SK-N-SH (cell line): ENCODE results near the gene RHOA. TPM values are rescaled to one million over a fixed set of nuclear protein-coding genes. Genes with fewer than 3 reads are reported as not detected.

Experiments used
- CTCF ChIA-PET: fragments of 300-600, 350-600 bp; formaldehyde crosslinking; extraction: SDS; loops from one replicate; lab custom pipeline; 2021; lab: Yijun Ruan, JAX
- POLR2A ChIA-PET: fragments of 350-600 bp; sonication (Branson Sonifier 250); formaldehyde crosslinking; extraction: SDS; loops from one replicate; lab custom pipeline; 2020; ENCODE audit warnings: antibody characterized with exemption, inconsistent platforms; lab: Yijun Ruan, JAX
- DNase-seq: peaks from one replicate; pipeline ENCODE4 v3.0.0; 2012
- H2AFZ ChIP-seq: fragments of 200-600 bp; sonication (generic); 2 replicates; pipeline ENCODE4 v1.8.1; 2016; ENCODE audit warnings: antibody characterized with exemption, mild to moderate bottlenecking, low read depth
- H3F3A ChIP-seq: fragments of 200-600 bp; sonication (generic); replicated peaks from 2 replicates; pipeline ENCODE3; 2016; ENCODE audit warnings: antibody characterized with exemption, mild to moderate bottlenecking; ENCODE audit not compliant: insufficient read depth
- H3K27ac ChIP-seq, 2 experiments: fragments of 200-500 bp in 1 of 2; fragments of 200-600 bp in 1 of 2; sonication (Bioruptor generic) in 1 of 2; sonication (generic), shearing (Covaris generic) in 1 of 2; 2 replicates each; pipeline versions ENCODE4 v1.5.1 to v1.6.1; 2014 to 2016; ENCODE audit warnings: low read depth in 2 of 2, inconsistent platforms in 1 of 2, low read length in 1 of 2, mild to moderate bottlenecking in 1 of 2, mixed read lengths in 1 of 2
- H3K27me3 ChIP-seq: fragments of 200-600 bp; sonication (generic), shearing (Covaris generic); 2 replicates; pipeline ENCODE4 v1.6.1; 2016; ENCODE audit warnings: mixed run types; ENCODE audit not compliant: insufficient read depth
- H3K36me3 ChIP-seq, 2 experiments: fragments of 200-500 bp in 1 of 2; fragments of 200-600 bp in 1 of 2; sonication (Bioruptor generic) in 1 of 2; sonication (generic) in 1 of 2; replicated peaks in 1 of 2; 2 replicates each; pipeline versions ENCODE3 to v1.5.1; 2014 to 2016; ENCODE audit warnings: low read length in 1 of 2, mild to moderate bottlenecking in 1 of 2; ENCODE audit not compliant: insufficient read depth in 2 of 2, control insufficient read depth in 1 of 2
- H3K4me1 ChIP-seq, 2 experiments: fragments of 200-500 bp in 1 of 2; fragments of 200-600 bp in 1 of 2; sonication (Bioruptor generic) in 1 of 2; sonication (generic), shearing (Covaris generic) in 1 of 2; 2 replicates each; pipeline versions ENCODE4 v1.5.1 to v1.6.1; 2014 to 2016; ENCODE audit warnings: low read depth in 1 of 2, low read length in 1 of 2, mixed run types in 1 of 2; ENCODE audit not compliant: insufficient read depth in 2 of 2, control insufficient read depth in 1 of 2
- H3K4me2 ChIP-seq: fragments of 200-600 bp; sonication (generic), shearing (Covaris generic); 2 replicates; pipeline ENCODE4 v1.6.1; 2017; ENCODE audit warnings: mixed run types
- H3K4me3 ChIP-seq, 2 experiments: fragments of 200-500 bp in 1 of 2; fragments of 200-600 bp in 1 of 2; sonication (Bioruptor generic) in 1 of 2; sonication (generic), shearing (Covaris generic) in 1 of 2; 2 replicates each; pipeline versions ENCODE4 v1.5.1 to v1.8.1; 2014 to 2016; ENCODE audit warnings: low read depth in 2 of 2, inconsistent platforms in 1 of 2, low read length in 1 of 2, mild to moderate bottlenecking in 1 of 2, mixed read lengths in 1 of 2, moderate library complexity in 1 of 2
- H3K79me2 ChIP-seq: fragments of 200-600 bp; sonication (generic); 2 replicates; pipeline ENCODE4 v1.8.1; 2017; ENCODE audit warnings: mild to moderate bottlenecking; ENCODE audit not compliant: insufficient read depth
- H3K9ac ChIP-seq: fragments of 200-600 bp; sonication (generic); 2 replicates; pipeline ENCODE4 v1.6.1; 2017; ENCODE audit warnings: mixed run types
- H3K9me2 ChIP-seq: fragments of 200-600 bp; sonication (generic); 2 replicates; pipeline ENCODE4 v1.6.1; 2017; ENCODE audit warnings: mixed run types
- H3K9me3 ChIP-seq: fragments of 200-600 bp; sonication (generic); 2 replicates; pipeline ENCODE4 v1.6.1; 2017; ENCODE audit warnings: mixed run types, mild to moderate bottlenecking, moderate library complexity
- H4K20me1 ChIP-seq: fragments of 200-600 bp; sonication (generic); 2 replicates; pipeline ENCODE4 v1.6.1; 2017; ENCODE audit warnings: mild to moderate bottlenecking, mixed run types; ENCODE audit not compliant: insufficient read depth
- CHD2 ChIP-seq: fragments of 150-350 bp; IDR thresholded peaks from 2 replicates; pipeline ENCODE4 v1.6.1; 2018; ENCODE audit warnings: low read length; ENCODE audit not compliant: partially characterized antibody
- CTCF ChIP-seq: fragments of 200-600 bp; sonication (generic); IDR thresholded peaks from 2 replicates; pipeline ENCODE4 v1.6.1; 2017; ENCODE audit warnings: antibody characterized with exemption, mild to moderate bottlenecking, moderate library complexity
- EZH2phosphoT487 ChIP-seq: fragments of 200-600 bp; sonication (generic); IDR thresholded peaks from 2 replicates; pipeline ENCODE4 v1.6.1; 2017; ENCODE audit warnings: low read depth, mixed run types, mild to moderate bottlenecking, antibody characterized with exemption, moderate library complexity, borderline replicate concordance
- FOSL2 ChIP-seq: IDR thresholded peaks from 2 replicates; pipeline ENCODE4 v1.4.0; 2012; ENCODE audit warnings: low read depth, mild to moderate bottlenecking, moderate library complexity, borderline replicate concordance
- FOXJ3 ChIP-seq: sonication (generic); formaldehyde crosslinking; IDR thresholded peaks from 2 replicates; pipeline ENCODE4 v1.5.1; 2020; ENCODE audit warnings: mild to moderate bottlenecking, missing genetic modification reagents
- FOXM1 ChIP-seq: IDR thresholded peaks from 2 replicates; pipeline ENCODE4 v1.4.0; 2012; ENCODE audit warnings: low read depth, mild to moderate bottlenecking
- GABPA ChIP-seq: IDR thresholded peaks from 2 replicates; pipeline ENCODE4 v1.4.0; 2012; ENCODE audit warnings: low read depth, mild to moderate bottlenecking
- GATA2 ChIP-seq: sonication (generic); formaldehyde crosslinking; IDR thresholded peaks from 2 replicates; pipeline ENCODE4 v1.5.0; 2020; ENCODE audit warnings: mild to moderate bottlenecking, missing genetic modification reagents
- MAX ChIP-seq: IDR thresholded peaks from 2 replicates; pipeline ENCODE4 v1.4.0; 2012; ENCODE audit warnings: low read depth
- MEF2A ChIP-seq: IDR thresholded peaks from 2 replicates; pipeline ENCODE4 v1.4.0; 2012; ENCODE audit warnings: low read depth, borderline replicate concordance
- MXI1 ChIP-seq: IDR thresholded peaks from 2 replicates; pipeline ENCODE4 v1.6.1; 2012; ENCODE audit warnings: mild to moderate bottlenecking, low read depth, low read length, improper control_type of control experiment
- NFIC ChIP-seq: IDR thresholded peaks from 2 replicates; pipeline ENCODE4 v1.4.0; 2012; ENCODE audit warnings: borderline replicate concordance
- NRF1 ChIP-seq: IDR thresholded peaks from 2 replicates; pipeline ENCODE4 v1.6.1; 2012; ENCODE audit warnings: low read depth, mild to moderate bottlenecking, low read length
- PBX3 ChIP-seq: IDR thresholded peaks from 2 replicates; pipeline ENCODE4; 2012
- POLR2AphosphoS5 ChIP-seq: IDR thresholded peaks from 2 replicates; pipeline ENCODE4 v1.6.1; 2012; ENCODE audit warnings: low read depth, low read length
- RAD21 ChIP-seq: IDR thresholded peaks from 2 replicates; pipeline ENCODE4 v1.6.1; 2012; ENCODE audit warnings: mild to moderate bottlenecking, low read length
- RCOR1 ChIP-seq: fragments of 150-350 bp; IDR thresholded peaks from 2 replicates; pipeline ENCODE4 v1.6.1; 2017; ENCODE audit warnings: antibody characterized with exemption, low read length
- RFX5 ChIP-seq: IDR thresholded peaks from 2 replicates; pipeline ENCODE4 v1.6.1; 2012; ENCODE audit warnings: mild to moderate bottlenecking, improper control_type of control experiment, low read length
- RXRA ChIP-seq: IDR thresholded peaks from 2 replicates; pipeline ENCODE4 v1.4.0; 2012; ENCODE audit warnings: low read depth, mild to moderate bottlenecking, borderline replicate concordance
- SIN3A ChIP-seq: IDR thresholded peaks from 2 replicates; pipeline ENCODE4 v1.6.1; 2012; ENCODE audit warnings: low read depth, mild to moderate bottlenecking, low read length, moderate library complexity, borderline replicate concordance
- TAF1 ChIP-seq: IDR thresholded peaks from 2 replicates; pipeline ENCODE4 v1.6.1; 2012; ENCODE audit warnings: low read depth, mild to moderate bottlenecking, low read length, moderate library complexity, borderline replicate concordance
- TCF12 ChIP-seq: IDR thresholded peaks from 2 replicates; pipeline ENCODE4 v1.4.0; 2012
- TEAD4 ChIP-seq: IDR thresholded peaks from 2 replicates; pipeline ENCODE4 v1.4.0; 2012; ENCODE audit warnings: mild to moderate bottlenecking, borderline replicate concordance; ENCODE audit not compliant: insufficient read depth
- USF1 ChIP-seq: IDR thresholded peaks from 2 replicates; pipeline ENCODE4 v1.4.0; 2012; ENCODE audit warnings: low read depth, borderline replicate concordance
- USF2 ChIP-seq: fragments of 150-350 bp; IDR thresholded peaks from 2 replicates; pipeline ENCODE4 v1.6.1; 2017; ENCODE audit warnings: antibody characterized with exemption, low read length, low read depth, borderline replicate concordance
- YY1 ChIP-seq: IDR thresholded peaks from 2 replicates; pipeline ENCODE4 v1.4.0; 2012; ENCODE audit warnings: low read depth, mild to moderate bottlenecking
- ZBTB33 ChIP-seq: IDR thresholded peaks from 2 replicates; pipeline ENCODE4 v1.4.0; 2012; ENCODE audit warnings: low read depth, borderline replicate concordance
- WGBS: methylation state at CpG from one replicate; pipeline ENCODE4 v1.1.6; 2017; ENCODE audit warnings: low lambda C conversion rate; 5-methylcytosine and 5-hydroxymethylcytosine counted together
- polyA plus RNA-seq, 3 experiments: library from polyadenylated mRNA; depleted of rRNA; stranded (reverse); fragments of >200 nt; gene quantifications; 2 replicates each; pipeline ENCODE4 v1.2.3, GENCODE V29; 2012

RHOA gene
- polyA plus RNA-seq (2012; rRNA removed) = 221 and 312 TPM in 2 replicates
- 300 and 334 TPM in 2 replicates for polyA plus RNA-seq (2012; cell fraction: cytosol; rRNA removed)
- 174 and 183 TPM in 2 replicates for polyA plus RNA-seq (2012; cell fraction: nucleus; rRNA removed)

- ChIA-PET POLR2A (interaction anchor here (0.6 to 2.6 kb wide), 14 partner anchors 9 to 318 kb away, joined by 3 to 10 read pairs (median 3); partner anchors contain the start of genes AMT, DAG1, NICN1 and QRICH1), CTCF (interaction anchor here (0.7 to 1.9 kb wide), 6 partner anchors 37 to 242 kb away, joined by 3 to 5 read pairs (median 3); partner anchors contain the start of gene USP4)
- H2AFZ ChIP-seq = peak within 1 kb of the TSS; percentile 57
- peaks cover 13% of the 10 kb centered on the region for H3F3A ChIP-seq
- 0% methylated on average over 5 of the region's 62 CpGs for WGBS
- H3K9me2 ChIP-seq = no peaks in the 10 kb centered on the region
- peaks cover 66% of the 10 kb centered on the region for H3K79me2 ChIP-seq
- H3K9ac ChIP-seq = peak within 1 kb of the TSS; percentile 95
- peak within 1 kb of the TSS; percentile 89 for H3K4me2 ChIP-seq
- peak; percentile 100 for DNase-seq
- no peaks in the 10 kb centered on the region for H3K27me3 ChIP-seq
- peak within 1 kb of the TSS; percentile 78 to 84 for H3K4me3 ChIP-seq
- H4K20me1 ChIP-seq = peaks cover 42% of the 10 kb centered on the region
- H3K9me3 ChIP-seq = no peaks in the 10 kb centered on the region
- H3K4me1 ChIP-seq = peaks cover 0 to 19% of the 10 kb centered on the region in 2 experiments; a peak in 2 of 4 replicates
- H3K27ac ChIP-seq = peak within 1 kb of the TSS; percentile 89 to 91
- H3K36me3 ChIP-seq = peaks cover 9 to 18% of the 10 kb centered on the region in 2 experiments
- TF ChIP-seq FOXJ3 (CRISPR knock-in tag) = no peak
- no peak for TF ChIP-seq GATA2 (CRISPR knock-in tag)
- no peak for TF ChIP-seq FOXM1
- no peak for TF ChIP-seq RFX5
- peak; percentile 98 for TF ChIP-seq MXI1
- TF ChIP-seq POLR2AphosphoS5 = peak; percentile 98
- no peak for TF ChIP-seq TEAD4
- TF ChIP-seq GABPA = no peak
- TF ChIP-seq EZH2phosphoT487 = no peak
- TF ChIP-seq SIN3A = peak; percentile 78
- TF ChIP-seq RCOR1 = no peak; the same call in 1 of the 2 replicates
- TF ChIP-seq FOSL2 = no peak
- TF ChIP-seq CTCF = no peak
- no peak for TF ChIP-seq USF1
- TF ChIP-seq TAF1 = peak; percentile 68
- peak; percentile 84 for TF ChIP-seq NRF1
- 0 out of 2 replicates have a peak, but pooled peaks have one; percentile 56 for TF ChIP-seq ZBTB33
- TF ChIP-seq CHD2 = peak; percentile 47
- peak; percentile 72; the same call in 1 of the 2 replicates for TF ChIP-seq MEF2A
- TF ChIP-seq TCF12 = no peak
- TF ChIP-seq MAX = peak; percentile 83
- TF ChIP-seq RAD21 = no peak
- no peak for TF ChIP-seq USF2
- TF ChIP-seq PBX3 = peak; percentile 52; the same call in 1 of the 2 replicates
- TF ChIP-seq RXRA = no peak
- no peak for TF ChIP-seq NFIC
- TF ChIP-seq YY1 = peak; percentile 87
These were observed at the start of gene RHOA, which contains the start of gene TCTA for GRCh38 chr3:49411968-49412631. Gene RHOA (minus strand): TSS chr3:49411976. CDS start chr3:49375589, 36,387 bp downstream. Gene TCTA (plus strand): TSS chr3:49412423. CDS start chr3:49412427, 4 bp downstream.
